H54 (cell line): ENCODE measurements around the gene ADAMTSL3.
"Not testable (repeated sequence)": the region's sequence is repeated elsewhere in the genome, so short reads cannot be mapped to it uniquely, and the experiment has no call there.

Experiments
- DNase-seq: peaks from one replicate; pipeline ENCODE4 v3.0.0; 2011; ENCODE audit warnings: low spot score, mixed read lengths; ENCODE audit not compliant: insufficient read length
- FAIRE-seq: peaks from 3 replicates; lab custom pipeline; 2011; peaks lifted over from hg19 to GRCh38; lab: Jason Lieb, UNC
- POLR2A ChIP-seq: IDR thresholded peaks from 2 replicates; pipeline ENCODE4 v1.6.1; 2011; ENCODE audit warnings: low read depth, mild to moderate bottlenecking, low read length

Gene ADAMTSL3

DNA sequence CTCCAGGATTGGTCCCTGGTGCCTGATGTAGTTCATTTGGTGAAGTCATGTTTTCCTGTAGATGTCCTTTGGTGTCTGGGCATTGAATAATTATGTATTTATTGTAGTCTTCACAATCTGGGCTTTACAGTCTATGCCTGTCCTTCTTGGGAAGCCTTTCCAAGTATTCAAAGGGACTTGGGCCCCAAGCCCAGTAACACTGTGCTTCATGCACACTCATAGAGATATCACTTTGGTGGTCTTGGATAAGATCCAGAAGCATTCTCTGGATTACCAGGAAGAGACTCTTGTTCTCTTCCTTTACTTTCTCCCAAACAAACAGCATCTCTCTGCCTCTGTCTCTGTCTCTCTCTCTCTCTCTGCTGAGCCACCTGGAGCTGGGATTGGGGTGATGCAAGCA, 300.6 kb downstream of the ADAMTSL3 start:
- FAIRE-seq = no peak
- no peak for TF ChIP-seq POLR2A
- DNase-seq = no peak

DNA sequence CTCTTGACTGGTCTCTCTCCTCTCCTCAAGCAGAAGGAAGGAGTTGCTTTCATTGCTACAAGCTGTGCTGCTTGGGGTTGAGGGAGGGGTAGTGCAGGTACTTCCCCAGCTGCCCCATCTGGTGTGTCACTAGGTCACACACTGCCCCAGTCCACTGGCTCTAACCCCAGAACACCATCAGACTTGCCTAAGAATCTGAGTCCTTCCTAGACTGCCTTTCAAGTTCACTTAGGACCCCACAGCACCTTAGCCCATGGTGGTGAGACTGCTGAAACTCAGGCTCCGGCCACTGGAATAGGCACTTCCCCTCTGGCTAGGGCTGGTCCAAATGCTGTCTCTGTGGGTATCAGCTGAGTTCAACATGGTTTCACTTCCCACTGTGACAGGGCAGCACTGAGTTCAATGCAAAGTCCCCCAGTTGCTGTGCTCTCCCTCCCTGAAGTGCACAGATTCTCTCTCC, 301.9 kb downstream of the ADAMTSL3 start:
- DNase-seq (no peak), FAIRE-seq (no peak)
- no peak for TF ChIP-seq POLR2A

DNA sequence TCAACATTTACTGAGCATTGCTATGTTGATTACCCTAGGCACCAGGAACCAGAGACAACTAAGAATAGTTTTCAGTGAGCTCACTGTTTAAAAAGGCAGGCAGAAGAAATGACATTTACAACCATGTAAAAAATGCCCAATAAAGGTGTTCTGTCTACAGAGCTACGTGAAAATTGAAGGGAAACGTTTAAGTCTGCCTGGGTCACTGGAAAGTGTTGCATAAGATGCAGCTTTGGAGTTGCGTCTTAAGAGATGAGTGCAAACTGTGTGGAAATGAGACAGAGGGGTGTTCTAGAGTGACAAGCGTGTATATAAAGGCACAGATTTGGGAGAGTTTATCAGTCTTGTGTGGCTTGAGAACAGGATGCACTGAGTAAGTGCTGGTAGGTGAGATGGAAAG, 303.0 kb downstream of the ADAMTSL3 start:
- FAIRE-seq (no peak), DNase-seq (no peak)
- TF ChIP-seq POLR2A = no peak

DNA sequence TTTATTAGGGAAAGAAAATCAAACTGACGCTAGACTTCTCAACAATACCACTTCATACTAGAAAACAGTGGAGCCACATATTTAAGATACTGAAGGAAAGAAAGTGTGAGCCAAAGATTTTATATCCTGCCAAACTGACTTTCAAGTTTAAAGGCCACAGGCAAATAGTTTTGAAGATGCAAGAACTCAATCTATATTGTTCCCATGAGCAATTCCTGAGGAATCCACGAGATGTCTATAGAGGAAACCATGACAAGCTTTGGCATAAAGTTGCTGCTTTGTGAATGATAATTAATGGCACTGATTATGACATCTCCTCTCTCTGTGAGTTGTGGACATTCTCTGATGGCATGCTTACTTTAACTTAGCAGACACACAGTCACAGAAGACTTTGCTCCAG, 305.6 kb downstream of the ADAMTSL3 start:
- TF ChIP-seq POLR2A = no peak
- no peak for FAIRE-seq
- no peak for DNase-seq

DNA sequence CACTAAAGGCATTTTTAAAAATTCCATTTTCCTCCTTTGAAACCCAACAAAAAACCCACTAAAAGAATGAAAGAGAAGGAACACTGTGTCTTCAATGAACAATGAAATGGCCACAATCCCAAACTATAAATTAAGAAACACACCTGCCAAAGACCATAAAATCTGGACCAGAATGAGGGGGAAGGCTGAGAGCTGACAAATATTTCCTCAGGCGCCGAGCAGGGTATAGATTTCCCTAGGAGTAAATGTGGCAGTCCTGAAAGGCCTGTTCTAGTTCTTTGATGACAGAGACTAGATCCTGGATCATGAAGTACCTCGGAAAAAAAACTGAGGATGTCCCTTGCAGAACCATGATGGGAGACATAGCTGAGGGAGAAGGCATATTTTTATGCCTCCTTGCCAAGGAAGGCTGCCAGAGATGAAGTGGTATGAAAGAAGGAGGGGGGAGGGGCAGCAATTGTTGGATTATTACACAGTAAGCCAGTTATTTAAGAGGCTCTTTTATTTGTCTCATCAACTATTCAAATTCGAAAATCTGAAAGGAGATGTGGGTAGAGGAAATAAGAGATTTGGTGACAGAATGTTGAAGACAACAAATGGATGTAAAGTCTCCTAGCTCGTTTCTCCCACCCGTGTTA, 306.4 kb downstream of the ADAMTSL3 start:
- TF ChIP-seq POLR2A = no peak
- FAIRE-seq (no peak), DNase-seq (no peak)

DNA sequence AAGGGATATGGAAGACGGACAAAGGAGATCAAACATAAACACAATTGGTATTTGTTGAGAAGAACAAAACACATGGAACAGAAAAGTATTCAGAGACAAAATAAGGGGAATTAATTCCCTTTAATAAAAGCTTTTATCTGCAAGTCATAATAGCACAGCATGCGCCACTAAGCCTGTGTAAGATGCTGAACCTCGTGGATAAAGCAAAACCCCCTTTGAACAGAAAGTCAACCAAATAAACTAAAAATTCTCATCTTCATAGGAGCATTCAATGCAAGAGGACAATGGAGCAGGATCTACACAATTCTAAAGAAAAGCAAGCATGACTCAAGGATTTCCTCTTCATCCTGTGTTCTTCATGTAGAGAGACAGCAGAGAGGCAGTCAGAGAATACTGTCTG, 307.4 kb downstream of the ADAMTSL3 start:
- DNase-seq (no peak), FAIRE-seq (no peak)
- TF ChIP-seq POLR2A = no peak

DNA sequence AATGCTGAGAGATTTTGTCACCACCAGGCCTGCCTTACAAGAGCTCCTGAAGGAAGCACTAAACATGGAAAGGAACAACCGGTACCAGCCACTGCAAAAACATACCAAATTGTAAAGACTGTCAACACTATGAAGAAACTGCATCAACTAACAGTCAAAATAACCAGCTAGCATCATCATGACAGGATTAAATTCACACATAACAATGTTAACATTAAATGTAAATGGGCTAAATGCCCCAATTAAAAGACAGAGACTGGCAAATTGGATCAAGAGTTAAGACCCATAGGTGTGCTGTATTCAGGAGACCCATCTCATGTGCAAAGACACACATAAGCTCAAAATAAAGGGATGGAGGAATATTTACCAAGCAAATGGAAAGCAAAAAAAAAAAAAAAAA, 311.0 kb downstream of the ADAMTSL3 start:
- DNase-seq, FAIRE-seq: not testable (repeated sequence)

DNA sequence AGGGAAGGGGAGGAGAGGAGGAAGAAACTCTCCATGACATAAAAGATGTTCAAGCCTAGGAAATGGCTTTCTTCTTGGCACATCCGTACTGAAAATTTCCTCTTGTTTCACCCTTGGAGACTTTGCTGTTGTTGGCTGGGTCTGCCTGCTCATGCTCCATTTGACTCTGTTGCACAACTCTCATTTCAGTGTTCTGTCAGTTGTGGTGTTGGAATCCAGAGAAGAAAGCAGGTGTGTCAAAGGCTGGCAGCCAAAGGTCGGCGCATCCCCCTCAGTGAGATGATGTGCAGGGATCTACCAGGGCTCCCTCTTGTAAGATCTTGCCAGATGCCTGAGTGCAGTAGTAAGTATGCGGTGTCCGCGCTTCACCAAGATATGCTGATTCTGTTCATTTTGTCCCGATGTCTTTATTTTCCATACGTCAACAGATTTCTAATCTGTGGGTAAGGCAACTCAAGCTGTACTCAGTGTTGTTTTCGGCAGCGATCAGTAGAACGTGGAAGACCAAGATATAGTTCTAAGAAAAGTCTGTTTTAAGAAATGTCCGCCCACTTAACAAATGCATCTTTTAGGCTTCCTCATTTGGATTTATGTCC, 316.5 kb downstream of the ADAMTSL3 start:
- TF ChIP-seq POLR2A = no peak
- FAIRE-seq (no peak), DNase-seq (no peak)

DNA sequence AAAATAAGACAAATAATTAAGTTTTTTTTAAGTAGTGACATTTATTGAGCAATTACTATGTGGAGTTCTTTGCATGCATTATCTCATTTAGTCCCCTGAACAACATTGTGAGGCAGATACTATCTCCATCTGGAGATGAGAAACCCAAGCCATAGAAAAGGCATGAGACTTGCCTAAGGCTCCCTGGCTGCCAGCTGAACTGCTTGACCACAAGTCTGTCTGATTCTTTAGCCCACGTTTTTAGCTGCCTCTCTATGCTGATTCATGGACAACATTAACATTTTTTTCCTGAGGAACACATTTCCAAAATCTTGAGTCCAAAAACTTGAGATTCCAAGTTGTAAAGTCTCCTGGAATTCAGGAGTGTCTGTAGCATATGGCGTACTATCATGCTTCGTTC, 318.1 kb downstream of the ADAMTSL3 start:
- DNase-seq (no peak), FAIRE-seq (no peak)
- no peak for TF ChIP-seq POLR2A

DNA sequence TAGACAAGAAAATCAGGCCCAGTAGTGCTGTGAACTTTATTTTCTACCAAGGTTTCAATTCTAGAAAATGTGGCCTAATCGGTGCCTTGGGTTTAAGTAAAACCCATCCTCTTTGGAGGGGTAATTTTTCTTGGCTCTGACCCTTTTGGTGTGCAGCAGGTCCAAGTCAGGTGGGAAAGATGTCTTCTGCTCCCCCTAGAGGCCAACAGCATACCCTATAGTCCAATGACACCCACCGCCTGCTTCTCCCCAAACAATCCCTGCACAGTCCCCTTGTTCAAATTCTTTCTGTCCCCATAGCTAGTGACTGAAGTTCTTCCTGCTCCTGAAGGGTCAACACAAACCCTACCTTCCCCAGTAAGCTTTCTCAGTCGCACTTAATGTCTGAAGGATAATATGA, 319.9 kb downstream of the ADAMTSL3 start:
- no peak for TF ChIP-seq POLR2A
- DNase-seq = no peak
- FAIRE-seq = no peak

DNA sequence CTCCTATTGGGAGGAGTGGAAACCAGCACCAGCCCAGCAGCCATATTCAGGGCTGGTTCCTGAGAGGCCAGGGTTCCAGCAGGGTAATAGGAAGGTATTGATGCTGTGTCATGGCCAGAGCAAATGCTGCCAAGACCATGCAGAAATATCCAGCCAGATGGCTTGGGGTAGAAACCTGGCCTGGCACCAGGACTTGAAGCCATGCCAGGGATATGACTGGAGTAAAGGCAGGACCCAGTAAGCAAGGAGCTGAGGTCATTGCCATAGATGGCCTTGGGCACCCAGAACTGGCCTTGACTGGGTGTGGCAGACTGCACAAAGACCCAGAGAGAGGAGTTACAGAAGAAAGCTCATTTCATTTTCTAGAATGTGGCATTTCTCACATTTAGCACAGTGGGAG, 324.1 kb downstream of the ADAMTSL3 start:
- FAIRE-seq = no peak
- TF ChIP-seq POLR2A = no peak

DNA sequence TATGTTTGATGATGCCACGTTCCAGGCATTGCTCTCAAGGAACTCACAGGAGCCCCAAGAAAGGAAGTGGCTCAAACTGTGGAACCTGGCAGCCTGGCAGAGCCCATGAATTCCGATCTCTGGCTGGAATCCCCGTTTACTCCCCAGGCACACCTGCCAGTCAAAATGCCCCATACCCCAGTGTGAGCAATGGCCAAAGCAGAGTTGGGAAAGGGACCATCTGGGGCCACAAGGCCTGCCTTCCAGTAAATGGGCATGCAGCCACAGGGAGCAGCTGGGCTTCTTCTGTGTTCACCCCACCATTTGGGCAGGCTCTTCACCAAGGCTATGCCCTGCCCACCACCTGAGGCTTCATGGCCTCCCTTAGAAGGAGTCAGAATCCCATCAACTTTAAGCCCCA, 324.7 kb downstream of the ADAMTSL3 start:
- FAIRE-seq = no peak

More for the DNA sequence above, 324.1 kb downstream of the ADAMTSL3 start:
- DNase-seq = no peak

DNA sequence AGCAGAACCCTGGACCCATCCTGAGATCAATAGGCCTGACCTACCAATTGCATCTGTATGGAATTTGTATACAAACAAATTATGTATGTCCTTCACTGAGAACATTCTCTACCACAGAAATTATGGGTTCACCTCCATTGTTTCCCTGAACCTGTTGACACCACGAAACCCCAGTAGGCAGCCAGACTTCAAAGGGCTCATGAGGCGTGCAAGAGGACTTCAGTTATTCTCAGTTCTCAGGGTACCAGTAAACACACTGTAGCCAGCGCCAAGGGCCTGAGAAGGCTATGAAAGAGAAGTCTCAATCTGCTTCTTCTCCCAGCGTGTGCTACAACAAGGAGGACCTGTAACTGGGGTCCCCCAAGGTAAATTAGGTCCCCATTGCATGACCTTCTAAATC, 326.7 kb downstream of the ADAMTSL3 start:
- no peak for DNase-seq
- FAIRE-seq = no peak
- TF ChIP-seq POLR2A = no peak

More for the DNA sequence above, 324.7 kb downstream of the ADAMTSL3 start:
- DNase-seq = no peak
- no peak for TF ChIP-seq POLR2A

DNA sequence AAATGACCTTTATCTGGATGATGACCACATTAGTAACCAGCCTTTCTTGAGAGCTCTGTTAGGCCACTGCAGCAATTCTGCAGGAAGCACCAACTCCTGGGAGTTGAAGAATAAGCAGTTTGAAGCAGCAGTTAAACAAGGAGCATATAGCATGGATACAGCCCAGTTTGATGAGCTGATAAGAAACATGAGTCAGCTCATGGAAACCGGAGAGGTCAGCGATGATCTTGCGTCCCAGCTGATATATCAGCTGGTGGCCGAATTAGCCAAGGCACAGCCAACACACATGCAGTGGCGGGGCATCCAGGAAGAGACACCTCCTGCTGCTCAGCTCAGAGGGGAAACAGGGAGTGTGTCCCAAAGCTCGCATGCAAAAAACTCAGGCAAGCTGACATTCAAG, 328.8 kb downstream of the ADAMTSL3 start:
- DNase-seq (no peak), FAIRE-seq (no peak)
- TF ChIP-seq POLR2A = no peak
